PC-3 (cell line): ENCODE measurements around the gene BTBD16. TPM values are rescaled to one million over a fixed set of nuclear protein-coding genes. Genes with fewer than 3 reads are reported as not detected.

Experiments used
- ATAC-seq: fragments of 200-7000 bp; cut with Tn5 transposase; 2 replicates; pipeline ENCODE4 v1.9.1; 2020; ENCODE audit warnings: mild to moderate bottlenecking, moderate library complexity
- BruUV-seq: library from RNA; stranded (reverse); fragments of 400-500 nt; replicated peaks from 2 replicates; lab custom pipeline; 2021; lab: Mats Ljungman, UMichigan
- CTCF ChIA-PET: fragments of 300-600 bp; sonication (Branson Sonifier 250); formaldehyde crosslinking; loops from one replicate; lab custom pipeline; 2022; ENCODE audit warnings: antibody characterized with exemption; lab: Charles Lee
- POLR2A ChIA-PET: fragments of 300-600 bp; sonication (Branson Sonifier 250); formaldehyde crosslinking; loops from one replicate; lab custom pipeline; 2022; ENCODE audit warnings: antibody characterized with exemption; ENCODE audit not compliant: unreplicated experiment; lab: Charles Lee
- DNase-seq: peaks from one replicate; pipeline ENCODE4 v3.0.0-alpha.2; 2015
- H2AFZ ChIP-seq: fragments of 300-600 bp; sonication (generic); 2 replicates; pipeline ENCODE4 v1.6.0; 2016; ENCODE audit warnings: antibody characterized with exemption, low read length
- H3F3A ChIP-seq: fragments of 300-600 bp; sonication (generic); one replicate; pipeline ENCODE4 v1.6.0; 2017; ENCODE audit warnings: antibody characterized with exemption, low read length, control low read depth, mild to moderate bottlenecking; ENCODE audit not compliant: unreplicated experiment
- H3K27ac ChIP-seq: fragments of 300-600 bp; sonication (generic); 2 replicates; pipeline ENCODE4 v1.5.1; 2016; ENCODE audit warnings: mild to moderate bottlenecking, low read length
- H3K27me3 ChIP-seq: fragments of 300-600 bp; sonication (generic); 2 replicates; pipeline ENCODE4 v1.6.1; 2016; ENCODE audit warnings: low read length, mixed read lengths
- H3K36me3 ChIP-seq: fragments of 300-600 bp; sonication (generic); 2 replicates; pipeline ENCODE4 v1.6.1; 2016; ENCODE audit warnings: low read depth, mixed run types, low read length, mixed read lengths
- H3K4me1 ChIP-seq: fragments of 300-600 bp; sonication (generic); 2 replicates; pipeline ENCODE4 v1.5.1; 2016; ENCODE audit warnings: low read length; ENCODE audit not compliant: insufficient read depth
- H3K4me2 ChIP-seq: fragments of 300-600 bp; sonication (generic); 2 replicates; pipeline ENCODE4 v1.6.0; 2016; ENCODE audit warnings: low read length
- H3K4me3 ChIP-seq: fragments of 300-600 bp; sonication (generic); 2 replicates; pipeline ENCODE4 v1.5.1; 2016; ENCODE audit warnings: mild to moderate bottlenecking, low read length, mixed read lengths
- H3K79me2 ChIP-seq: fragments of 300-600 bp; sonication (generic); 2 replicates; pipeline ENCODE4 v1.6.1; 2017; ENCODE audit warnings: low read length, mixed read lengths
- H3K9ac ChIP-seq: fragments of 300-600 bp; sonication (generic); 2 replicates; pipeline ENCODE4 v1.6.0; 2016; ENCODE audit warnings: mild to moderate bottlenecking, low read length
- H3K9me2 ChIP-seq: fragments of 300-600 bp; sonication (generic); replicated peaks from 2 replicates; pipeline ENCODE4 v1.6.1; 2016; ENCODE audit warnings: mixed run types, low read length, mixed read lengths
- H3K9me3 ChIP-seq: fragments of 300-600 bp; sonication (generic); 2 replicates; pipeline ENCODE4 v1.6.1; 2016; ENCODE audit warnings: low read length, mixed read lengths
- H4K20me1 ChIP-seq: fragments of 300-600 bp; sonication (generic); 2 replicates; pipeline ENCODE4 v1.6.1; 2016; ENCODE audit warnings: low read length, mixed read lengths
- CTCF ChIP-seq: fragments of 300-600 bp; sonication (generic); conservative IDR thresholded peaks from 2 replicates; pipeline ENCODE4 v1.5.1; 2017; ENCODE audit warnings: antibody characterized with exemption, low read depth, mild to moderate bottlenecking, low read length
- EZH2 ChIP-seq: fragments of 300-600 bp; sonication (generic); IDR thresholded peaks from one replicate; pipeline ENCODE4 v1.6.1; 2017; ENCODE audit warnings: antibody characterized with exemption, mild to moderate bottlenecking, low read length; ENCODE audit not compliant: unreplicated experiment
- EZH2phosphoT487 ChIP-seq: fragments of 300-600 bp; sonication (generic); IDR thresholded peaks from 2 replicates; pipeline ENCODE4 v1.6.1; 2018; ENCODE audit warnings: mild to moderate bottlenecking, antibody characterized with exemption, low read length, borderline replicate concordance
- intact Hi-C: fragments of 100-400 bp; cut with micrococcal nuclease; formaldehyde crosslinking; loops from 2 replicates; pipeline ENCODE4 v1.9.0; 2023
- total RNA-seq: library from RNA; depleted of rRNA; stranded (reverse); fragments of >200 nt; gene quantifications from 2 replicates; pipeline ENCODE4 v1.2.3, GENCODE V29; 2014

Gene BTBD16
- total RNA-seq, 1 experiment from 2014 or later = not detected

DNA sequence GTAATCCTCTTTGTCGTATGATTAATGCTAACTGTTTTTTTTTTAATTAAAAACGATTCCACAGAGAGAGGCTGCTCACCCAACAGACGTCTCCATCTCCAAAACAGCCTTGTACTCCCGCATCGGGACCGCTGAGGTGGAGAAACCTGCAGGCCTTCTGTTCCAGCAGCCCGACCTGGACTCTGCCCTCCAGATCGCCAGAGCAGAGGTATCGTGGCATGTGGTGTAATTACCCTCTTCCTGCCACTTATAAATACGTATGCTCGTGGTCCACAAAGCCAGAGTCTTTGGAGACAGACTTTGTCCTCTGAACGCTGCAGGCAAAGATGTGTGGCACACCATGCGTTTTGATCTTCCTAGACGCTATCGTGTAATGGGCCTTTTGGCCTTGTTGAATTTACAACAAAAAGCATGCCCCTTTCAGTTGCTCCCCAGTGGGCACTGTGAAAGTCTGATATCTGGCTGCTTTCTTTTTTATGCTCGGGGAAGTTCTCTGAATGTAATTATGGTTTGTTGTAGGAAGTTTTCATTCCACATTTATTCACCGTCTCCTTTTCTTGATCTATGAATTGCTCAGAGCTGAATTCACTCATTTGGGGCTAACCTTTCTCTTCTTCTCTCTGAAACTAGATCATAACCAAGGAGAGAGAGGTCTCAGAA, 33.6 kb upstream of the BTBD16 start:
- Histone ChIP-seq H2AFZ (no peak overlapping the region), H3K9me2 (no peaks in the 10 kb centered on the region), H3K4me1 (peaks cover 32% of the 10 kb centered on the region), H3K4me3 (no peak overlapping the region), H3K27me3 (no peaks in the 10 kb centered on the region), H3K79me2 (no peaks in the 10 kb centered on the region), H3K9me3 (no peaks in the 10 kb centered on the region), H3K27ac (peak overlapping the region; percentile 69), H4K20me1 (no peaks in the 10 kb centered on the region), H3K9ac (no peak overlapping the region), H3K4me2 (peak overlapping the region; percentile 27), H3K36me3 (peaks cover 8% of the 10 kb centered on the region), H3F3A (no peaks in the 10 kb centered on the region)
- no peak for DNase-seq
- CTCF ChIA-PET = interaction anchor here (0.6 kb wide), 1 partner anchor 265 kb away, joined by 3 read pairs; no protein-coding TSS in a partner anchor
- no peak for ATAC-seq
- BruUV-seq = no TSS peak
- TF ChIP-seq EZH2phosphoT487 = no peak
- TF ChIP-seq CTCF = no peak
- no peak for TF ChIP-seq EZH2
- POLR2A ChIA-PET = no interaction called here
- intact Hi-C loops = loop anchor here (5.0 kb wide), 1 partner anchor 95 kb away; no protein-coding TSS in a partner anchor

GRCh38 chr10:122239578-122240257, 31.4 kb upstream of the BTBD16 start:
- Histone ChIP-seq H3F3A (no peaks in the 10 kb centered on the region), H3K27ac (no peak overlapping the region), H3K4me2 (no peak overlapping the region), H3K9me2 (no peaks in the 10 kb centered on the region), H3K79me2 (no peaks in the 10 kb centered on the region), H3K9ac (no peak overlapping the region), H3K36me3 (peaks cover 8% of the 10 kb centered on the region), H4K20me1 (no peaks in the 10 kb centered on the region), H2AFZ (no peak overlapping the region), H3K4me3 (no peak overlapping the region), H3K4me1 (peaks cover 19% of the 10 kb centered on the region), H3K9me3 (no peaks in the 10 kb centered on the region), H3K27me3 (no peaks in the 10 kb centered on the region)
- TF ChIP-seq EZH2 (no peak), EZH2phosphoT487 (no peak), CTCF (no peak)
- no TSS peak for BruUV-seq
- ATAC-seq (no peak), DNase-seq (no peak)
- intact Hi-C loops = loop anchor here (5.0 kb wide), 1 partner anchor 97 kb away; no protein-coding TSS in a partner anchor
- CTCF ChIA-PET = no interaction called here
- POLR2A ChIA-PET = no interaction called here

DNA sequence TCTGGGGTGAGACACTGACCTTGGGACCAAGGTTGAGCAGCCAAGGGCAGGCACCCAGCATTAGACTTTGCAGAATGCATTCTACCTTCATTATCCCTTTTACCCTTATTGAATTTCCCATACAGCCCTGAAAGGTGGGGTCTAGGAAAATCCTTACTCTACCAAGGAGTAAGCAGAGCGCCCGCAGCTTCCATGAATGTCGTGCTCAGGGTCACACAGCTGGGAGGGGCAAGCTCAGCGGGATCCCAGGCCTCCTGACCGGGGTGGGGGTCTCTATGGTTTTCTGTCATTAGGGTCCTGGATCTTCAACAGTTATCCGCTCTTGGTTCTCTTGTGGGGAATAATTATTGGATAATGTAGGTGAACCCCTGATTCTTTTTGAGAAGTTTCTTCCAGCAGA, 30.7 kb upstream of the BTBD16 start:
- POLR2A ChIA-PET = no interaction called here

More for the DNA sequence above, 30.7 kb upstream of the BTBD16 start:
- Histone ChIP-seq H3K9ac (no peak overlapping the region), H3K27me3 (no peaks in the 10 kb centered on the region), H3K79me2 (no peaks in the 10 kb centered on the region), H2AFZ (no peak overlapping the region), H3K36me3 (peaks cover 8% of the 10 kb centered on the region), H3K27ac (no peak overlapping the region), H3F3A (no peaks in the 10 kb centered on the region), H3K4me1 (peaks cover 19% of the 10 kb centered on the region), H3K9me3 (no peaks in the 10 kb centered on the region), H3K4me3 (no peak overlapping the region), H4K20me1 (no peaks in the 10 kb centered on the region), H3K9me2 (no peaks in the 10 kb centered on the region), H3K4me2 (no peak overlapping the region)
- DNase-seq (no peak), ATAC-seq (no peak)
- intact Hi-C loops = no loop called here
- CTCF ChIA-PET = no interaction called here
- no peak for TF ChIP-seq EZH2phosphoT487
- no peak for TF ChIP-seq EZH2
- TF ChIP-seq CTCF = no peak
- BruUV-seq = no TSS peak
